ENCODE measurements around the gene NINL.
A peak's percentile ranks its signal among the peaks of the same experiment; 100 is the strongest.

NINL gene

DNA sequence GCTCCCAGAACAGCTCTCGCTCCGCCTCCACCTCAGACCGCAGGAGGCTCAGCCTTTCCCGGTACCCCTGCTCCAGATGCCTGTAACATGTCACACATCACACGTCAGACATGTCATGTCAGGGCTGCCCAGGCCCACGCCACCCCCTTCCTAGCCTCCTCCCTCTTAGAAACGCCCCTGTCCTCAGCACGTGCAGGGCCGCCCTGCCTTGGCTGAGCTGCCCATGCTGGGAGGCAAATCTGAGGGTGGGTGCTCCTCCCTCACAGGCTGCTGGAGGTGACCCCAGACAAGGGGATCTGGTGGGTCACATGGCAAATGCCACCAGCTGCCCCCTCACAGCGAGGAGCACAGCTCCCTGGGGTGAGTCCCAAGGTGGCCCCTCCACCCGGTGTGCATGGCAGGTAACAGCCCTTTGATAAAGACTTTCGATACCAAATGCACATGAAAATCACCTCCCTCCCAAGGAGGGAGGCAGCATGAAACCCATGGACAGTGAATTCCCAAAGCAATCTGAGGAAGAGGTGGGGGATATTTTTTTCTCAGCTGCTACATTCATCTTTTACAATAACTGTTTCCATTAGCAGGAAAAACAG lies 93.8 kb downstream of the NINL start:
- Histone ChIP-seq H3K4me2 (peak overlapping the region; percentile 77), H3K4me3 (no peak overlapping the region), H3K27ac (peak overlapping the region; percentile 48), H3K27me3 (no peaks in the 10 kb centered on the region), H4K20me1 (no peaks in the 10 kb centered on the region), H3K36me3 (no peaks in the 10 kb centered on the region), H3K9me3 (no peaks in the 10 kb centered on the region), H3K4me1 (peaks cover 97% of the 10 kb centered on the region), H3K9ac (no peak overlapping the region)
- TF ChIP-seq Cebpa-rat (IDR thresholded peaks at IDR 0.05): no peak

DNA sequence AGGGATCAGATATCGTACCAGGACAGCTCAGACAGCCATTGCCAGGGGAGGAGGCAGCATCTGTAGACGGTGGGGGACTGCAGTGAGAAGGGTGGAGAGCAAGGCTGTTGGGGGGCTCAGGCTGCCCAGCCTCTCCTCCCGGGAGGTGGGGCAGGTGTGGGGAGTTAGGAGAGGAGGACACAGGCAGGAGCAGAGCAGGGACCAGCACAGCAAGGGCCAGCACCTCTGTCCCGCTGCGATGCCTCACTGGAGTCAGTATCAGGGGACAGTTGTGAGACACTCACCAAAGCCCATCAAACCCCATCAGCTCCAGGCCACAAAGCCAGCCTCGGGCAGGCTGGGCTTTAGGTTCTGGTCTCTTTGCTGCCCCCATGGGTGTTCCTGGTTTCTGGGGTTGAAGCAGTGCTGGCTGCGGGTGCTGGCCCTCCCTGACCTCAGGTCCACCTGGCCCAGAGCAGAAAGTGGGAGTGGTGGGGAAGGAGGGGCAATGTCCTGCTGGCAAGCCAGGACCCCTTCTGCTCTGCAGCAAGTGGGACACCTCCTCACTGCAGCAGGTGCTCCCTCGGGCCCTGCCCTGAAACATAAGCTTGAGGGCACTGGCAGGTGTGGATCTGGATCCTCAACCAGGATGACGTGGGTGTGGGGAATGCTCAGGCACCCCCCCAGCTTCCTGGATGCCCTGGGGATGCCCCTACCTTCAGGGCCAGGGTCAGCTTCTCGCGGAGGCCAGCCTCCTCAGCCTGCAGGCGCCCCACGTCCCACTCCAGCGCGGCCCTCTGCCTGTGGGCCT lies 94.5 kb downstream of the NINL start:
- Histone ChIP-seq H3K4me2 (peak overlapping the region; percentile 77), H3K27me3 (no peaks in the 10 kb centered on the region), H3K27ac (peak overlapping the region; percentile 48), H3K4me1 (peaks cover 97% of the 10 kb centered on the region), H3K9ac (0 out of 2 replicates have a peak overlapping the region, but pooled peaks have one; percentile 10), H3K36me3 (no peaks in the 10 kb centered on the region), H3K9me3 (no peaks in the 10 kb centered on the region), H3K4me3 (no peak overlapping the region), H4K20me1 (no peaks in the 10 kb centered on the region)
- no peak for TF ChIP-seq Cebpa-rat (IDR thresholded peaks at IDR 0.05)

DNA sequence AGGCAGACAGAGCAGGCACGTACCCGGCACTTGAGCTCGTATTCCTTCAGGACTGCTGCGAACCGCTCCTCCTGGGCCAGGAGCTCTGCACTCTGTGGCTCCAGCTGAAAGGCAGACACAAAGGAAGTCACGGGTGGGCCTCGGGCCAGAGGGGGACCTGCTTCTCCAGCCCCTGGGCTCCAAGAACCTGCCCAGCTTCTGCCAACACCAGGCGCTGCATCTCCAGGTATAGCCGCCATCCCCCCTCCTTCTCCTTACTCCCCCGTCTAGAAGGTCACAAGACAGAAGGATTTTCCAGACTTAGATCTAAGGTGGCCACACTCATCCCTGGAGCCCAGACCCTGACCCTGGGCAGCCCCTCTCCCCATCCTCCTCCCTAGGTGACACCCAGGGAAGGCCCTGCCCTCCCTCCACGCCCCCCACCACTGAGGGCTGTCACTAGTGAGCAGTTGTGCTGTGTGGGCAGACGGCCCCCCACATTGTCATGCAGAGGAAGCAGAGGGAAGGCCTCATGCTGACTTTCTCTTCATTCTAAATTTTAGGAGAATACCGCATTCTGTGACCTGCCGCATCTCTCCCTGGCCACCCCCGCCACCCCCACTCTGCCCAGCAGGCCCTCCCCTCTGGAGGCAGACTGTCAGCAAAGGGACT lies 96.0 kb downstream of the NINL start:
- Histone ChIP-seq H3K4me2 (peak overlapping the region; percentile 77; the same call in 1 of the 2 replicates), H3K9me3 (no peaks in the 10 kb centered on the region), H3K27ac (0 out of 2 replicates have a peak overlapping the region, but pooled peaks have one; percentile 14), H3K36me3 (no peaks in the 10 kb centered on the region), H3K4me3 (no peak overlapping the region), H3K4me1 (peaks cover 97% of the 10 kb centered on the region), H3K9ac (no peak overlapping the region), H3K27me3 (no peaks in the 10 kb centered on the region), H4K20me1 (no peaks in the 10 kb centered on the region)
- no peak for TF ChIP-seq Cebpa-rat (IDR thresholded peaks at IDR 0.05)

DNA sequence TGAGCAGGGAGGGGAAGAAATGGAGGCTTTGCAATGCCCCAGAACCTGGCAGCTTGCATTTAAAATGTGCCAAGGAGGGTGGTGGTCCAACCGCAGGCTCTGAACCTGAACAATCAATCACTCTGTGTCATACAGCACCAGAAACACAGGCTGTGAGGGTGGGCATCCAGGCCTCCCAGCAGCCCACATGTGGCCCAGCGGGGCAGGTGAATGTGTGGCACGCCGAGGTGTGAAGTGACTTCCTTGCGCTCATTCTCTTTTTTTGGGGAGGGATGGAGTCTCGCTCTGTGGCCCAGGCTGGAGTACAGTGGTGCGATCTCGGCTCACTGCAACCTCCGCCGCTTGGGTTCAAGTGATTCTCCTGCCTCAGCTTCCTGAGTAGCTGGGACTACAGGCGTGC lies 97.4 kb downstream of the NINL start:
- Histone ChIP-seq H3K27me3 (no peaks in the 10 kb centered on the region), H3K4me3 (no peak overlapping the region), H3K27ac (no peak overlapping the region), H4K20me1 (no peaks in the 10 kb centered on the region), H3K36me3 (no peaks in the 10 kb centered on the region), H3K4me1 (peaks cover 97% of the 10 kb centered on the region), H3K9ac (no peak overlapping the region; the same call in 1 of the 2 replicates), H3K4me2 (peak overlapping the region; percentile 81), H3K9me3 (no peaks in the 10 kb centered on the region)
- TF ChIP-seq Cebpa-rat (IDR thresholded peaks at IDR 0.05): no peak

DNA sequence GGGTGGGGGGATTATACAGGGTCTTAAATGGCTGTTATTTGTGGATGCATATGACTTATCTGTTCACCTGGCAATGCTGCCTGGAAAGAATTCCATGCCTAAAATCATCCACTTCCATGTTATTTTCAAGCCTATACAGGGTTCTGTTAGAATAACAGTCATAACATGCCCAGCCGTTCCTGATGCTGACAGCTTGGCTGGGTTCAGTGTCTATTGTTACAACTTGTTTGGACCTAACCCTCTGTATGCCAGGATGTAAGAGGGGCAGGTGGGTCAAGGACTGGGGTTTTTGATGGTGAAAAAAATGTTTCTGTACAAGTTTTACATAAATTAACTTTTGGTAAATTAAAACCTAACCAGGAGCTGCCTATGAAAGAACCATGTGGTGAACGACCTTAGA lies 98.0 kb downstream of the NINL start:
- H3K36me3 ChIP-seq: no peaks in the 10 kb centered on the region
- H3K27ac ChIP-seq: peak overlapping the region; percentile 52; the same call in 1 of the 2 replicates
- H3K27me3 ChIP-seq: no peaks in the 10 kb centered on the region
- TF ChIP-seq Cebpa-rat (IDR thresholded peaks at IDR 0.05): no peak
- H4K20me1 ChIP-seq: no peaks in the 10 kb centered on the region
- no peak overlapping the region for H3K4me3 ChIP-seq
- no peak overlapping the region; the same call in 1 of the 2 replicates for H3K9ac ChIP-seq
- H3K4me1 ChIP-seq: peaks cover 100% of the 10 kb centered on the region
- H3K9me3 ChIP-seq: no peaks in the 10 kb centered on the region
- peak overlapping the region; percentile 81 for H3K4me2 ChIP-seq

DNA sequence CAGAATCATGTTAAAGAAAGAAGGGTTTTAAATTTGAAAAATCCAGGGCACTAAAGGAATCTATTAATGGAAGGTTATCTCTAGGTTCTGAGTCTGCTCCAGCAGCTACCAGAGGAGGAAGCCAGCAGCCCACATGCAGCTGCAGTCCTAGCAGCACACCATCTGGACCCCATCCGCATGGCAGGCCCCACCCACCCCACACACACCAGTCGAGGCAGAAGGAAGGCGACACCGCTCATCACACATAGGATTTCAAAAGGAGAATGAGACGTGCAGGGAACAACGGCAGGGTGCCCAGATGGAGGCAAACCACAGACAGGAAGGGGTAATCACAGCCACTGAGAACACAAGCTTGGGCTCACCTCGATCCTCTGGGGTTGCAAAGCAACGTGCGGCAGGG lies 99.0 kb downstream of the NINL start:
- peaks cover 100% of the 10 kb centered on the region for H3K4me1 ChIP-seq
- H3K36me3 ChIP-seq: no peaks in the 10 kb centered on the region
- H3K27ac ChIP-seq: peak overlapping the region; percentile 66; the same call in 1 of the 2 replicates
- H3K4me2 ChIP-seq: peak overlapping the region; percentile 81
- no peak overlapping the region; the same call in 1 of the 2 replicates for H3K9ac ChIP-seq
- H3K9me3 ChIP-seq: no peaks in the 10 kb centered on the region
- TF ChIP-seq Cebpa-rat (IDR thresholded peaks at IDR 0.05): no peak
- H3K4me3 ChIP-seq: no peak overlapping the region
- H4K20me1 ChIP-seq: no peaks in the 10 kb centered on the region
- H3K27me3 ChIP-seq: no peaks in the 10 kb centered on the region

DNA sequence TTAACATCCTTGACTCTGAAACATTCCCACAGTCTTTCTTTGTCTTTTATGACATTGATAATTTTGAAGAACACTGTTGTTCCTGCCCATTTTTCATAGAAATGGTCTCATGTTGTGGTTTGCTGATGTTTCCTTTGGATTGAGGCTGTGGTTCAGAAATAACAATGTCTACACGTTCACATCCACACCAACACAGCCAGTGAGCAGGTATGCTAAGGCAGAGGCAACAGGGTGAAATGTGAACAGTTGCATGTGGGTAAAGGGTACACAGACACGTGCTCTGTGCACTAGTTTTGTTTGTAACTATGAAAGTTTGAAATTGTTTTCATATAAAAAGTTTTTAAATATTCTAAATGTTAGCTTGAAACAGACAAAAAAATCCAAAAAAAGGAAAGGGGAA lies 99.5 kb downstream of the NINL start:
- Histone ChIP-seq H3K27ac (peak overlapping the region; percentile 66), H3K4me1 (peaks cover 100% of the 10 kb centered on the region), H3K27me3 (no peaks in the 10 kb centered on the region), H3K9me3 (no peaks in the 10 kb centered on the region), H3K36me3 (no peaks in the 10 kb centered on the region), H4K20me1 (no peaks in the 10 kb centered on the region), H3K4me3 (no peak overlapping the region), H3K9ac (peak overlapping the region; percentile 36; the same call in 1 of the 2 replicates), H3K4me2 (peak overlapping the region; percentile 81)
- no peak for TF ChIP-seq Cebpa-rat (IDR thresholded peaks at IDR 0.05)

DNA sequence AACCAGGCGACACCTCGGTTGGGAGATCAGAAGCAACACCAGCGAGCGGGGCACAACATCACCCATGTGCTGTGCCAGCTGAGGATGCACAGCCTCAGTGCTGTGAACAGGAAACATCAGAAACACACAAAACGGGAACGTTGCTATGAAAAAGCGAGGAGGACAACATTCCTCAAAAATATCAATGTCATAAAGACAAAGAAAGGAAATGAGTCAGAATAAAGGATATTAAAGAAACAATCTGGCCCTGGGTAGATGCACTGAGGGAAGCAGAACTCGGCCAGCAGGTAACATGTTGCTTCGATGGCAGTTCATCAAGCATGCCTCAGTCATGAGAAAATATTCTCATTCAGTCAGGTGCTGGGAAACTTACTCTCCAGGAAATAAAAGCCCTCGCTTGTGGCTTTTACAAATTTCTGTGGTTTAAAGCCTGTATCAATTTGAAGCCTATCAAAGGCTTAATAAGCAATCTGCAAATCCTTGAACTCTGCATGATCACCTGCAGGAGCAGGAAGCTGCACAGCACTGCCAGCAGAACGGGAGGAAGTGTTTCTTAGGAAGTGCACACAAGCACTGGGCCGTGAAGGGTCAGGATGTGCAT lies 100.3 kb downstream of the NINL start:
- peaks cover 100% of the 10 kb centered on the region for H3K4me1 ChIP-seq
- H3K27me3 ChIP-seq: no peaks in the 10 kb centered on the region
- no peaks in the 10 kb centered on the region for H4K20me1 ChIP-seq
- TF ChIP-seq Cebpa-rat (IDR thresholded peaks at IDR 0.05): no peak
- H3K9ac ChIP-seq: 0 out of 2 replicates have a peak overlapping the region, but pooled peaks have one; percentile 16
- peak overlapping the region; percentile 81 for H3K4me2 ChIP-seq
- H3K4me3 ChIP-seq: peak overlapping the region; percentile 5; the same call in 1 of the 2 replicates
- no peaks in the 10 kb centered on the region for H3K36me3 ChIP-seq
- H3K27ac ChIP-seq: 0 out of 2 replicates have a peak overlapping the region, but pooled peaks have one; percentile 4
- H3K9me3 ChIP-seq: no peaks in the 10 kb centered on the region

DNA sequence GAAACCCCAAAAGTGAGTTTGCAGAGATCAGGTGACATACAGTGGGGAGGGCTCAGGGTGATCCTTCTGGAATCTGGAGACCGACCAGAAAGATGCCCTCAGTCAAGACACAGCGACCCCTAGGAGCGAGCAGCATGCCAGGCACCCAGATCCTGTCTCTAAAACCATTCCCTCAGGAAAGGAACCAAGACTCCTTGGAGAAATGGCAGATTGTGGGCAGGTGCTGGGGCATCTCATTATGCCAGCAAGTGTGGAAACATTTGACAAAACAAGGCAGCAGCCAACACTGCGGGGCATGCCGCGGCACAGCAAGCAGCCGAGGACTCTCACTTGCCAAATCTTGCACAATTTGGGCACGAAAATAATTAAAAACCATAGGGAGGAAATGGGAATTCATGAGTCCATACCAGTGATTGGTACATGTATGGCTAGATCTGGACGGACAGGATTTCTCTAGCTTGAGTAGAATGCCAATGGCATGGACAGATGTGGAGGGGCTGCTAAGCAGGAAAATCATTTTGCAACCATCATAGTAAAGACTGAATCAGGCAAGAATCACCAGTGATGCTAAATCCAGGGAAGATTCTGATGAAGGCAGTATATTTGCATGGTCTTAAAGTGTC lies 101.0 kb downstream of the NINL start:
- Histone ChIP-seq H3K4me2 (peak overlapping the region; percentile 81), H3K27me3 (no peaks in the 10 kb centered on the region), H3K27ac (0 out of 2 replicates have a peak overlapping the region, but pooled peaks have one; percentile 12), H3K9ac (0 out of 2 replicates have a peak overlapping the region, but pooled peaks have one; percentile 16), H3K9me3 (no peaks in the 10 kb centered on the region), H3K4me1 (peaks cover 100% of the 10 kb centered on the region), H3K36me3 (no peaks in the 10 kb centered on the region), H3K4me3 (peak overlapping the region; percentile 13; the same call in 1 of the 2 replicates), H4K20me1 (no peaks in the 10 kb centered on the region)
- no peak for TF ChIP-seq Cebpa-rat (IDR thresholded peaks at IDR 0.05)
